Mucosa of stomach (tissue), 1 donor: Measurements from ENCODE around the gene DSCAML1.

Source experiments
- H3K27me3 ChIP-seq: one replicate; pipeline ENCODE4 v1.7.0; 2013; ENCODE audit warnings: mild to moderate bottlenecking, low read length; ENCODE audit not compliant: control insufficient read depth, insufficient read depth
- H3K36me3 ChIP-seq: one replicate; pipeline ENCODE4 v1.7.0; 2013; ENCODE audit warnings: low read length; ENCODE audit not compliant: control insufficient read depth, insufficient read depth
- H3K4me1 ChIP-seq: one replicate; pipeline ENCODE4 v1.7.0; 2013; ENCODE audit warnings: mild to moderate bottlenecking, low read length; ENCODE audit not compliant: control insufficient read depth, insufficient read depth
- H3K4me3 ChIP-seq: one replicate; pipeline ENCODE4 v1.7.0; 2013; ENCODE audit warnings: low read length
- H3K9ac ChIP-seq: one replicate; pipeline ENCODE4 v1.7.0; 2013; ENCODE audit warnings: mild to moderate bottlenecking, low read length, moderate library complexity
- H3K9me3 ChIP-seq: one replicate; pipeline ENCODE4 v1.7.0; 2013; ENCODE audit warnings: mild to moderate bottlenecking, low read length, moderate library complexity; ENCODE audit not compliant: control insufficient read depth
- donor health status: Pancreatic carcinoma.

Gene DSCAML1

GRCh38 chr11:117438371-117439000 is 358.5 kb downstream of the DSCAML1 start:
- Histone ChIP-seq H3K9ac (no peak overlapping the region), H3K4me1 (no peaks in the 10 kb centered on the region), H3K36me3 (no peaks in the 10 kb centered on the region), H3K27me3 (peaks cover 10% of the 10 kb centered on the region), H3K4me3 (no peak overlapping the region), H3K9me3 (no peaks in the 10 kb centered on the region)

GRCh38 chr11:117437791-117438130 is 359.3 kb downstream of the DSCAML1 start:
- Histone ChIP-seq H3K9ac (no peak overlapping the region), H3K9me3 (no peaks in the 10 kb centered on the region), H3K36me3 (no peaks in the 10 kb centered on the region), H3K4me1 (no peaks in the 10 kb centered on the region), H3K27me3 (peaks cover 3% of the 10 kb centered on the region), H3K4me3 (no peak overlapping the region)

- Histone ChIP-seq H3K27me3 (no peaks in the 10 kb centered on the region), H3K36me3 (no peaks in the 10 kb centered on the region), H3K4me1 (no peaks in the 10 kb centered on the region), H3K9me3 (no peaks in the 10 kb centered on the region), H3K9ac (no peak overlapping the region), H3K4me3 (no peak overlapping the region)
Measured at GRCh38 chr11:117437041-117437790, 359.8 kb downstream of the DSCAML1 start.

GRCh38 chr11:117435326-117435725 is 361.7 kb downstream of the DSCAML1 start:
- H3K4me3 ChIP-seq: no peak overlapping the region
- no peak overlapping the region for H3K9ac ChIP-seq
- no peaks in the 10 kb centered on the region for H3K27me3 ChIP-seq
- no peaks in the 10 kb centered on the region for H3K9me3 ChIP-seq
- H3K36me3 ChIP-seq: no peaks in the 10 kb centered on the region
- no peaks in the 10 kb centered on the region for H3K4me1 ChIP-seq

GRCh38 chr11:117434481-117434880 is 362.5 kb downstream of the DSCAML1 start:
- Histone ChIP-seq H3K4me1 (no peaks in the 10 kb centered on the region), H3K27me3 (no peaks in the 10 kb centered on the region), H3K4me3 (no peak overlapping the region), H3K9me3 (no peaks in the 10 kb centered on the region), H3K9ac (no peak overlapping the region), H3K36me3 (no peaks in the 10 kb centered on the region)

GRCh38 chr11:117433717-117434116 is 363.3 kb downstream of the DSCAML1 start:
- no peaks in the 10 kb centered on the region for H3K36me3 ChIP-seq
- H3K9ac ChIP-seq: no peak overlapping the region
- H3K27me3 ChIP-seq: no peaks in the 10 kb centered on the region
- H3K9me3 ChIP-seq: no peaks in the 10 kb centered on the region
- H3K4me3 ChIP-seq: no peak overlapping the region
- no peaks in the 10 kb centered on the region for H3K4me1 ChIP-seq

GRCh38 chr11:117431436-117431835 is 365.6 kb downstream of the DSCAML1 start:
- no peaks in the 10 kb centered on the region for H3K36me3 ChIP-seq
- no peaks in the 10 kb centered on the region for H3K9me3 ChIP-seq
- H3K27me3 ChIP-seq: no peaks in the 10 kb centered on the region
- H3K4me1 ChIP-seq: no peaks in the 10 kb centered on the region
- no peak overlapping the region for H3K4me3 ChIP-seq
- H3K9ac ChIP-seq: no peak overlapping the region

GRCh38 chr11:117430293-117430955 is 366.6 kb downstream of the DSCAML1 start:
- no peaks in the 10 kb centered on the region for H3K27me3 ChIP-seq
- no peak overlapping the region for H3K9ac ChIP-seq
- H3K9me3 ChIP-seq: no peaks in the 10 kb centered on the region
- H3K4me3 ChIP-seq: no peak overlapping the region
- H3K36me3 ChIP-seq: no peaks in the 10 kb centered on the region
- no peaks in the 10 kb centered on the region for H3K4me1 ChIP-seq

GRCh38 chr11:117428856-117429229 is 368.2 kb downstream of the DSCAML1 start:
- Histone ChIP-seq H3K4me1 (no peaks in the 10 kb centered on the region), H3K9me3 (no peaks in the 10 kb centered on the region), H3K36me3 (no peaks in the 10 kb centered on the region), H3K4me3 (no peak overlapping the region), H3K9ac (no peak overlapping the region), H3K27me3 (no peaks in the 10 kb centered on the region)

GRCh38 chr11:117428186-117428855 is 368.7 kb downstream of the DSCAML1 start:
- Histone ChIP-seq H3K36me3 (no peaks in the 10 kb centered on the region), H3K9ac (no peak overlapping the region), H3K4me1 (no peaks in the 10 kb centered on the region), H3K4me3 (no peak overlapping the region), H3K9me3 (no peaks in the 10 kb centered on the region), H3K27me3 (no peaks in the 10 kb centered on the region)

GRCh38 chr11:117427356-117427874 is 369.6 kb downstream of the DSCAML1 start:
- Histone ChIP-seq H3K4me3 (no peak overlapping the region), H3K9ac (no peak overlapping the region), H3K9me3 (no peaks in the 10 kb centered on the region), H3K4me1 (no peaks in the 10 kb centered on the region), H3K27me3 (no peaks in the 10 kb centered on the region), H3K36me3 (no peaks in the 10 kb centered on the region)

GRCh38 chr11:117426941-117427340 is 370.1 kb downstream of the DSCAML1 start:
- Histone ChIP-seq H3K4me3 (no peak overlapping the region), H3K9me3 (no peaks in the 10 kb centered on the region), H3K36me3 (no peaks in the 10 kb centered on the region), H3K27me3 (no peaks in the 10 kb centered on the region), H3K4me1 (no peaks in the 10 kb centered on the region), H3K9ac (no peak overlapping the region)
